Lower lobe of right lung (tissue), 2 donors: Measurements from ENCODE around the gene DPF3. TPM values are rescaled to one million over a fixed set of nuclear protein-coding genes. Genes with fewer than 3 reads are reported as not detected.

ENCODE experiments used
- ATAC-seq, 2 donors: fragments of 200-7000 bp; cut with Tn5 transposase; one replicate each; pipeline ENCODE4 v1.9.1; 2020 to 2022; ENCODE audit warnings: mild to moderate bottlenecking in 2 of 2, moderate library complexity in 2 of 2
- DNase-seq: peaks from one replicate; pipeline ENCODE4 v3.0.0-alpha.2; 2020
- H3K27ac ChIP-seq: fragments of 200-600 bp; one replicate; pipeline ENCODE4 v1.8.0; 2022
- H3K27me3 ChIP-seq: fragments of 200-600 bp; one replicate; pipeline ENCODE4 v1.8.0; 2022; ENCODE audit warnings: low read depth
- H3K36me3 ChIP-seq: fragments of 200-600 bp; one replicate; pipeline ENCODE4 v1.8.0; 2022; ENCODE audit warnings: mild to moderate bottlenecking
- H3K4me1 ChIP-seq: fragments of 200-600 bp; one replicate; pipeline ENCODE4 v1.8.0; 2022
- H3K4me3 ChIP-seq: fragments of 200-600 bp; one replicate; pipeline ENCODE4 v1.8.0; 2022; ENCODE audit warnings: mild to moderate bottlenecking
- H3K9me3 ChIP-seq: fragments of 200-600 bp; one replicate; pipeline ENCODE4 v1.8.0; 2022
- intact Hi-C: fragments of 100-400 bp; cut with DNase I; formaldehyde crosslinking; loops from one replicate; pipeline ENCODE4 v1.11.0; 2022
- total RNA-seq: library from RNA; stranded (reverse); fragmentation: NEBNext Ultra II Directional; extraction: Animal tissue kit (Norgen Biotek cat#: 25700); gene quantifications from one replicate; pipeline ENCODE4 v1.2.1, GENCODE V29; 2021
- TF ChIP-seq, protein P1 (sequence below): fragments of 200-600 bp; IDR thresholded peaks from one replicate; pipeline ENCODE4 v1.8.0; 2022; ENCODE audit warnings: antibody characterized with exemption, mild to moderate bottlenecking
- donor health status: DM: no; HTN: yes; CAD: no; lungs with severe emphysema.

Gene DPF3
- total RNA-seq, 1 donor from 2014 or later: 0.59 TPM

DNA sequence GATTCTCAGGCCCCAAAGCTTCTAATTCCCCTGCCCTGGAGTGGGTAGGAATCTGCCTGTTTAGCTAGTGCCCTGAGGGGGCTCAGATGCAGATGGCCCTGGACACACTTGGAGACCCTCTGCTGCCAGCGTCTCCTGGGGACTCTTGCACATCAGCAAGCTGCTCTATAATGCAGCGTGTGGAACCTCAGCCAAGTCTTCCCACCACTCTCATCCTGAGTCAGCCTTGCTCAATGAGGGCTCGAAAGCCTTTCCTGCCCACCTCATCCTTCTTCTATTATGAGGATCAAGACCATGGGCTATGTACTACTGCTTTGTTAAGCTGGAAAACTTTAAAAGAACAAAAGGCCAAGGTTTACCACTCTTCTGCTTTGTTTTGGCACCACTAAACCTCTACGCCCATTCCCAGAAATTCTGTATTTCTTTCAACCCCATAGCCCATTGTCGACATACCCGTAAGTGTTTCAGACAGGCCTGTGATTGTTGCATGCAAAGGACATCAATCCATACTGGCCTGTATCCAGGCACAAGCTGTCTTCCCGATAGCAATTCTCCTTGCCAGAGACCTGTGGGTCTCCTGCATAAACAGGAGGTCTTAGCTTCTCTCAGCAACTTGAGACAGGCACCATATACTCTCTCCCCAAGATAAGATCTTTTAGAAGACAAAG is 246.9 kb downstream of the DPF3 start:
- TF ChIP-seq, protein P1, sequence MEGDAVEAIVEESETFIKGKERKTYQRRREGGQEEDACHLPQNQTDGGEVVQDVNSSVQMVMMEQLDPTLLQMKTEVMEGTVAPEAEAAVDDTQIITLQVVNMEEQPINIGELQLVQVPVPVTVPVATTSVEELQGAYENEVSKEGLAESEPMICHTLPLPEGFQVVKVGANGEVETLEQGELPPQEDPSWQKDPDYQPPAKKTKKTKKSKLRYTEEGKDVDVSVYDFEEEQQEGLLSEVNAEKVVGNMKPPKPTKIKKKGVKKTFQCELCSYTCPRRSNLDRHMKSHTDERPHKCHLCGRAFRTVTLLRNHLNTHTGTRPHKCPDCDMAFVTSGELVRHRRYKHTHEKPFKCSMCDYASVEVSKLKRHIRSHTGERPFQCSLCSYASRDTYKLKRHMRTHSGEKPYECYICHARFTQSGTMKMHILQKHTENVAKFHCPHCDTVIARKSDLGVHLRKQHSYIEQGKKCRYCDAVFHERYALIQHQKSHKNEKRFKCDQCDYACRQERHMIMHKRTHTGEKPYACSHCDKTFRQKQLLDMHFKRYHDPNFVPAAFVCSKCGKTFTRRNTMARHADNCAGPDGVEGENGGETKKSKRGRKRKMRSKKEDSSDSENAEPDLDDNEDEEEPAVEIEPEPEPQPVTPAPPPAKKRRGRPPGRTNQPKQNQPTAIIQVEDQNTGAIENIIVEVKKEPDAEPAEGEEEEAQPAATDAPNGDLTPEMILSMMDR: no peak
- no peak overlapping the region for H3K4me3 ChIP-seq
- intact Hi-C loops: no loop called here
- DNase-seq (no peak), ATAC-seq (no peak)
- no peaks in the 10 kb centered on the region for H3K36me3 ChIP-seq
- peaks cover 6% of the 10 kb centered on the region for H3K27me3 ChIP-seq
- H3K27ac ChIP-seq: no peak overlapping the region
- H3K4me1 ChIP-seq: no peaks in the 10 kb centered on the region
- no peaks in the 10 kb centered on the region for H3K9me3 ChIP-seq

DNA sequence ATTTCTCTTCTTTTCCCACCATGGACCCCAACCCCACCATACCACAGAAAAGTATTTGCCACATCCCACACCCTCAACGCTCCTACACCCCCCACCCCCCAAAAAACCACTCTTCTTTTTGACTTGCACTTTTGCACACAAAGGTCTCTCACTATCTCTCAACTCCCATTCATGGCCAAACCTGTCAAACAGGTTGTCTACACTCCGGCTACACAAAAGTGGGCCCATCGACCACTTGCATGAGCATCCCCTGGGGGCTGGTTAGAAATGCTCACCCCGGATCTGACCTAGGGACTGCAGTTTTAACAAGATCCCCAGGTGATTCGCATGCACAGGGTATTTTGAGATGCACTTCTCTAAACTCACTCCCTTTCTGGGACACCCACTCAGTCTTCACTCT is 248.2 kb downstream of the DPF3 start:
- no peak overlapping the region for H3K4me3 ChIP-seq
- intact Hi-C loops: no loop called here
- H3K9me3 ChIP-seq: no peaks in the 10 kb centered on the region

DNA sequence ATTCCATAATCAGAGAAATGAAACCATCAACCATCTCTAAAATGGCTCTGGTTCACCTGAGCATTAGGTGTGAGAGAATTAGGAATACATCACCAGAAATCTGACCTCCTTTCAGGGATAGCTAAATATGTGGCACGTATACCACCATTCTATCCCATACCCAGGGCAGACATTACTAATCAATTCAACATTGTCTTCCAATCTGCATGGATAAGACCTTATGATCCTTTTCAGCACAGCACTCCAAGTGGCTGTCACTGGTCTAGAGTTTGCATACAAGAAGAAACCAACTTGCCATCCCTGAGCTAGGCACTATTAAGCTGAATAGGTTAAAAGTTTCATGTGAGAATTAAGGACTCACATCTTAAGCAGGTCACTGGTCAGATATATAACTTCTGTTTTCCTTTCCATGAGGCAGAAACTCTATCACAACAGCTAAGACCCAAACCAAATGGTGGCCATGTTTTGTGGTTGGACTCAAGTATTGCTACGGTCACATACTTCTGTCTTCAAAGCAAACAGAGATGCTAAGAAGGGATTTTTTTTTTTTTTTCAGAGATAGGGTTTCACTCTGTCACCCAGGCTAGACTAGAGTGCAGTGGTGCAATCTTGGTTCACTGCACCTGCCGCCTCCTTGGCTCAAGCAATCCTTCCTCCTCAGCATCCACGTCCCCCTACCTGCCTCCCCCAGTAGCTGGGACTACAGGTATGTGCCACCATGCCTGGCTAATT is 249.0 kb downstream of the DPF3 start:
- Histone ChIP-seq H3K9me3 (no peaks in the 10 kb centered on the region), H3K4me1 (no peaks in the 10 kb centered on the region), H3K27me3 (peaks cover 6% of the 10 kb centered on the region), H3K4me3 (no peak overlapping the region), H3K36me3 (no peaks in the 10 kb centered on the region), H3K27ac (no peak overlapping the region)
- no peak for ATAC-seq
- intact Hi-C loops: no loop called here
- no peak for DNase-seq
- TF ChIP-seq, protein P1: no peak

More for the DNA sequence above, 248.2 kb downstream of the DPF3 start:
- no peaks in the 10 kb centered on the region for H3K36me3 ChIP-seq
- H3K4me1 ChIP-seq: no peaks in the 10 kb centered on the region
- no peak overlapping the region for H3K27ac ChIP-seq
- DNase-seq (no peak), ATAC-seq (no peak)
- H3K27me3 ChIP-seq: peaks cover 6% of the 10 kb centered on the region
- TF ChIP-seq, protein P1: no peak

DNA sequence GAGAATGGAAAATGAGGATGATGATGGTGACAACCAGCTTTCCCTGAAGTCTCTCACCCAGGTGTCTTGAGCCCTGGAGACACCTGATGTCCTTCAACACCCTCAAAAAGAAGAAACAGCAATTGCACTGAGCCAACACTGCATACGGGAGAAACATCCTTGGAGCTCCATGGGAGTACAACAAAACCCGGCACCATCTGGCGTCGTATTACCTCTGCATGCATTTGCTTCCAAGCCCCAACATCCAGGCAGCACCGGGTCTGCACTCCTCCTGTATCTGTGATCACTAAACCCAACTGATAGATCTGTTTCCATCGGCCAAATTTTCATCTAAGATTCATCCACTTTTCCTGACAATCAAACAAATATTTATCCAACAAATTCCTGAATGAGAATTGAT is 249.9 kb downstream of the DPF3 start:
- Histone ChIP-seq H3K9me3 (no peaks in the 10 kb centered on the region), H3K4me3 (no peak overlapping the region), H3K36me3 (no peaks in the 10 kb centered on the region), H3K27ac (no peak overlapping the region), H3K27me3 (peaks cover 5% of the 10 kb centered on the region), H3K4me1 (no peaks in the 10 kb centered on the region)
- no peak for ATAC-seq
- no peak for DNase-seq
- TF ChIP-seq, protein P1: no peak
- intact Hi-C loops: no loop called here

- H3K27ac ChIP-seq: no peak overlapping the region
- no peaks in the 10 kb centered on the region for H3K9me3 ChIP-seq
- no peaks in the 10 kb centered on the region for H3K36me3 ChIP-seq
- intact Hi-C loops: no loop called here
- no peaks in the 10 kb centered on the region for H3K27me3 ChIP-seq
- no peak overlapping the region for H3K4me3 ChIP-seq
- ATAC-seq (no peak), DNase-seq (no peak)
- TF ChIP-seq, protein P1: no peak
- no peaks in the 10 kb centered on the region for H3K4me1 ChIP-seq
Measured at GRCh38 chr14:72643317-72643801, 250.5 kb downstream of the DPF3 start.
